ENCODE results near the gene OR10X1. TPM values are rescaled to one million over a fixed set of nuclear protein-coding genes. Genes with fewer than 3 reads are reported as not detected.

The OR10X1 gene
- total RNA-seq, 2 donors from 2014 or later: not detected

DNA sequence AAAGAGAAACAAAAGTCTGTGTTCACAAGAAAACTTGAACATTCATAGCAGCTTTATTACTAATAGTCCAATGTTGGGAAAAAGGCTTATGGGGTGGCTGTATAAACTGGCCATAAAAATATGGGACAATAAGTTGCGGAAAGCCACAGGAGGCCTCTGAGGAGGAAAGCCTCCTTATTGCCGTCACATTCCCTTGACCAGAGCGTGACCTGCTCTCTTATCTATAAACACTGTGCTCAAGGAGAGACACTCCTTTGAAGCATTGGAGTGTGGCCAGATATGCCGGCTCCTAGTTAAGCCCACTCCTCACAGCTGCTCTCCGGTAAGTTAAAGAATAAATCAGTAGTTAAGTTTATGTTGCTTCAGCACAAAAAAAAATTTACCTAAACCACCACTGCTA is 45.2 kb downstream of the OR10X1 start:
- Histone ChIP-seq H3K36me3 (ENCODE audit: control insufficient read depth, insufficient read depth, low read length) (no peaks in the 10 kb centered on the region), H3K27ac (ENCODE audit: low read depth, low read length) (no peak overlapping the region), H3K27me3 (ENCODE audit: control insufficient read depth, insufficient read depth, low read length, poor library complexity, severe bottlenecking) (no peaks in the 10 kb centered on the region), H3K9me3 (ENCODE audit: control insufficient read depth, low read length) (no peaks in the 10 kb centered on the region), H3K4me1 (ENCODE audit: control insufficient read depth, insufficient read depth, low read length) (no peaks in the 10 kb centered on the region), H3K9ac (ENCODE audit: extremely low read depth, low read length, poor library complexity, severe bottlenecking) (no peak overlapping the region), H3K4me3 (ENCODE audit: low read length) (no peak overlapping the region)
- Mint-ChIP-seq H3K27me3 (ENCODE audit: insufficient read depth) (peaks cover 8% of the 10 kb centered on the region), H3K4me3 (no peak overlapping the region), H3K9me3 (no peaks in the 10 kb centered on the region), H3K36me3 (ENCODE audit: low read depth) (no peaks in the 10 kb centered on the region), H3K27ac (no peak overlapping the region), H3K4me1 (peaks cover 4% of the 10 kb centered on the region)
- DNase-seq: no peak
- TF ChIP-seq, protein P1, sequence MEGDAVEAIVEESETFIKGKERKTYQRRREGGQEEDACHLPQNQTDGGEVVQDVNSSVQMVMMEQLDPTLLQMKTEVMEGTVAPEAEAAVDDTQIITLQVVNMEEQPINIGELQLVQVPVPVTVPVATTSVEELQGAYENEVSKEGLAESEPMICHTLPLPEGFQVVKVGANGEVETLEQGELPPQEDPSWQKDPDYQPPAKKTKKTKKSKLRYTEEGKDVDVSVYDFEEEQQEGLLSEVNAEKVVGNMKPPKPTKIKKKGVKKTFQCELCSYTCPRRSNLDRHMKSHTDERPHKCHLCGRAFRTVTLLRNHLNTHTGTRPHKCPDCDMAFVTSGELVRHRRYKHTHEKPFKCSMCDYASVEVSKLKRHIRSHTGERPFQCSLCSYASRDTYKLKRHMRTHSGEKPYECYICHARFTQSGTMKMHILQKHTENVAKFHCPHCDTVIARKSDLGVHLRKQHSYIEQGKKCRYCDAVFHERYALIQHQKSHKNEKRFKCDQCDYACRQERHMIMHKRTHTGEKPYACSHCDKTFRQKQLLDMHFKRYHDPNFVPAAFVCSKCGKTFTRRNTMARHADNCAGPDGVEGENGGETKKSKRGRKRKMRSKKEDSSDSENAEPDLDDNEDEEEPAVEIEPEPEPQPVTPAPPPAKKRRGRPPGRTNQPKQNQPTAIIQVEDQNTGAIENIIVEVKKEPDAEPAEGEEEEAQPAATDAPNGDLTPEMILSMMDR (conservative IDR thresholded peaks at IDR 0.05): no peak
- WGBS, 2 experiments (ENCODE audit: insufficient coverage in 1 of 2, insufficient read length in 1 of 2): 64 to 100% methylated on average over 1 to 4 of the region's 5 CpGs

Other genes with a start within 250 kb of the OR10X1 start
- not detected for gene CD1B, start 248.4 kb downstream of the OR10X1 start, total RNA-seq
- gene CD1E, start 226.0 kb downstream of the OR10X1 start, total RNA-seq: not detected
- not detected for gene OR10T2, start 180.4 kb downstream of the OR10X1 start, total RNA-seq
- gene OR10K2, start 153.7 kb downstream of the OR10X1 start, total RNA-seq: not detected
- not detected for gene OR10K1, start 118.1 kb downstream of the OR10X1 start, total RNA-seq
- gene OR10R2, start 107.7 kb downstream of the OR10X1 start, total RNA-seq: not detected
- gene OR6Y1, start 25.5 kb downstream of the OR10X1 start, total RNA-seq: not detected
- not detected for gene OR6P1, start 9.3 kb downstream of the OR10X1 start, total RNA-seq
- not detected for gene OR10Z1, start 25.4 kb upstream of the OR10X1 start, total RNA-seq
- not detected for gene SPTA1, start 106.8 kb upstream of the OR10X1 start, total RNA-seq
- gene OR6K2, start 120.8 kb upstream of the OR10X1 start, total RNA-seq: not detected
- gene OR6K3, start 140.8 kb upstream of the OR10X1 start, total RNA-seq: not detected
- not detected for gene OR6K6, start 174.8 kb upstream of the OR10X1 start, total RNA-seq
- not detected for gene OR6N1, start 192.3 kb upstream of the OR10X1 start, total RNA-seq
- gene OR6N2, start 201.3 kb upstream of the OR10X1 start, total RNA-seq: not detected